H1 (cell line): Measurements from ENCODE around the gene JPT1. TPM values are rescaled to one million over a fixed set of nuclear protein-coding genes. Genes with fewer than 3 reads are reported as not detected.

Experiments used
- ASH2L ChIP-seq: fragments of 200-600, 300-600 bp; sonication (generic); IDR thresholded peaks from one replicate; pipeline ENCODE4 v1.7.1; 2017; ENCODE audit warnings: low read length
- GABPA ChIP-seq: IDR thresholded peaks from 2 replicates; pipeline ENCODE4 v1.6.1; 2011; ENCODE audit warnings: mild to moderate bottlenecking, low read length, moderate library complexity, borderline replicate concordance; ENCODE audit not compliant: insufficient read depth
- PHF8 ChIP-seq: fragments of 200-600 bp; sonication (generic); conservative IDR thresholded peaks from 2 replicates; pipeline ENCODE4 v1.7.1; 2012; ENCODE audit warnings: low read depth, mild to moderate bottlenecking, inconsistent platforms, low read length, moderate library complexity
- POLR2A ChIP-seq, 2 experiments: IDR thresholded peaks; 1 replicate in 1 of 2; 2 replicates in 1 of 2; pipeline ENCODE4 v1.6.1; 2011; ENCODE audit warnings: low read depth in 2 of 2, low read length in 2 of 2, mild to moderate bottlenecking in 2 of 2; ENCODE audit errors: control extremely low read depth in 1 of 2
- RAD21 ChIP-seq, 2 experiments: IDR thresholded peaks in 1 of 2; conservative IDR thresholded peaks in 1 of 2; 2 replicates each; pipeline ENCODE4 v1.6.1; 2011; ENCODE audit warnings: low read depth in 2 of 2, low read length in 2 of 2, improper control_type of control experiment in 1 of 2, inconsistent platforms in 1 of 2, mild to moderate bottlenecking in 1 of 2, moderate library complexity in 1 of 2
- RFX5 ChIP-seq: IDR thresholded peaks from 2 replicates; pipeline ENCODE4 v1.6.1; 2011; ENCODE audit warnings: low read depth, low read length, improper control_type of control experiment, borderline replicate concordance
- TAF1 ChIP-seq: IDR thresholded peaks from 2 replicates; pipeline ENCODE4 v1.6.1; 2011; ENCODE audit warnings: mild to moderate bottlenecking, low read depth, low read length
- USF2 ChIP-seq: IDR thresholded peaks from 2 replicates; pipeline ENCODE4 v1.6.1; 2011; ENCODE audit warnings: low read length, improper control_type of control experiment
- polyA plus RNA-seq, 7 experiments: library from polyadenylated mRNA; depleted of rRNA in 3 of 7; stranded (reverse) in 5 of 7; unstranded in 2 of 7; fragments of >200 nt in 5 of 7; fragments of 200-250 nt in 2 of 7; gene quantifications; 1 replicate in 5 of 7; 2 replicates in 1 of 7; 4 replicates in 1 of 7; pipeline versions ENCODE4 v1.2.1 to v1.2.3, GENCODE V29; 2011 to 2013; ENCODE audit warnings: missing spikeins in 2 of 7, mixed read lengths in 2 of 7
- total RNA-seq: library from RNA; stranded (reverse); fragmentation: NEBNext Ultra II Directional; extraction: Animal tissue kit (Norgen Biotek cat#: 25700); gene quantifications from 2 replicates; pipeline ENCODE4 v1.2.1, GENCODE V29; 2021

Gene JPT1
- total and polyA plus RNA-seq, 2 of the 8 experiments (the other 6 are each of a cell fraction or from before 2014, with no cell fraction given): 154 to 369 TPM

- TF ChIP-seq RFX5 (no peak), POLR2A (IDR thresholded peaks at IDR 0.05; ENCODE audit: control extremely low read depth in 1 of 2, low read depth in 2 of 2, low read length in 2 of 2) (peak in 1 of 2 experiments; percentile 75; a peak in 2 of 3 replicates), ASH2L (peak; percentile 19), TAF1 (0 out of 2 replicates have a peak, but pooled peaks have one; percentile 23), RAD21 (IDR thresholded peaks at IDR 0.05 in 1 of 2, conservative IDR thresholded peaks at IDR 0.05 in 1 of 2; ENCODE audit: low read depth in 2 of 2, low read length in 2 of 2) (0 out of 4 replicates have a peak, but pooled peaks of 1 of the 2 experiments have one; percentile 3), PHF8 (peak; percentile 74), USF2 (no peak), GABPA (no peak)
Measured at GRCh38 chr17:75087558-75088453, 66.5 kb downstream of the JPT1 start, which contains the start of gene SLC16A5 (continued).
